Fibroblast of skin of back (primary cell): ENCODE data around the gene PGAM1.
"Not testable (repeated sequence)": the region's sequence is repeated elsewhere in the genome, so short reads cannot be mapped to it uniquely, and the experiment has no call there.

Experiments
- DNase-seq: peaks from one replicate; pipeline ENCODE4 v3.0.0-alpha.2; 2013

PGAM1 gene

GRCh38 chr10:97408496-97408992 is 17.4 kb upstream of the PGAM1 start:
- DNase-seq = no peak

GRCh38 chr10:97411406-97411805 is 14.6 kb upstream of the PGAM1 start:
- no peak for DNase-seq

GRCh38 chr10:97412891-97413304 is 13.1 kb upstream of the PGAM1 start:
- DNase-seq = no peak

- DNase-seq = no peak
Observed at GRCh38 chr10:97416565-97416964, 9.4 kb upstream of the PGAM1 start.

GRCh38 chr10:97423757-97424098 is 2.3 kb upstream of the PGAM1 start:
- DNase-seq = not testable (repeated sequence)

GRCh38 chr10:97426776-97427570 is 982 bp downstream of the PGAM1 start:
- no peak for DNase-seq

- peak; percentile 62 for DNase-seq
Observed at GRCh38 chr10:97427571-97428179, 1.7 kb downstream of the PGAM1 start.

GRCh38 chr10:97428572-97428981 is 2.6 kb downstream of the PGAM1 start:
- DNase-seq = peak; percentile 38

GRCh38 chr10:97434055-97434454 is 8.1 kb downstream of the PGAM1 start:
- no peak for DNase-seq

GRCh38 chr10:97434557-97434956 is 8.6 kb downstream of the PGAM1 start:
- no peak for DNase-seq

- no peak for DNase-seq
Observed at GRCh38 chr10:97435211-97435610, 9.2 kb downstream of the PGAM1 start.

GRCh38 chr10:97442277-97442676 is 16.3 kb downstream of the PGAM1 start:
- DNase-seq = no peak

GRCh38 chr10:97444212-97444611 is 18.2 kb downstream of the PGAM1 start:
- no peak for DNase-seq

- no peak for DNase-seq
Observed at GRCh38 chr10:97445357-97445721, 19.3 kb downstream of the PGAM1 start.

- DNase-seq = peak; percentile 97
Observed at GRCh38 chr10:97445722-97446639, 20.0 kb downstream of the PGAM1 start, which contains the start of the genes EXOSC1 and ZDHHC16. TSS of gene EXOSC1 (minus strand) at chr10:97446006. CDS start at chr10:97445985, 21 bp downstream. TSS of gene ZDHHC16 (plus strand) at chr10:97446175. CDS start at chr10:97451676, 5,501 bp downstream.

GRCh38 chr10:97450828-97451227 is 24.8 kb downstream of the PGAM1 start:
- DNase-seq = no peak

- no peak for DNase-seq
Observed at GRCh38 chr10:97451605-97452004, 25.6 kb downstream of the PGAM1 start.

- DNase-seq = no peak
Observed at GRCh38 chr10:97452352-97452751, 26.4 kb downstream of the PGAM1 start.

GRCh38 chr10:97454330-97455036 is 28.5 kb downstream of the PGAM1 start:
- DNase-seq = no peak

GRCh38 chr10:97456034-97456685 is 30.2 kb downstream of the PGAM1 start:
- DNase-seq = no peak

GRCh38 chr10:97456686-97457065 is 30.7 kb downstream of the PGAM1 start:
- DNase-seq = no peak

- no peak for DNase-seq
Observed at GRCh38 chr10:97459111-97459510, 33.1 kb downstream of the PGAM1 start.
